Progenitor cell of endocrine pancreas (in vitro differentiated cells): ENCODE data around the gene VWC2. TPM values are rescaled to one million over a fixed set of nuclear protein-coding genes. Genes with fewer than 3 reads are reported as not detected.

Experiments
- DNase-seq: peaks from one replicate; pipeline ENCODE4 v3.0.0; 2021; ENCODE audit warnings: low spot score; ENCODE audit not compliant: unreplicated experiment
- H3K27ac Mint-ChIP-seq: 2 replicates; pipeline ENCODE4 v1.8.0; 2021; ENCODE audit warnings: mild to moderate bottlenecking, moderate library complexity, mixed read lengths
- H3K27me3 Mint-ChIP-seq: 2 replicates; pipeline ENCODE4 v1.8.0; 2021; ENCODE audit warnings: mixed read lengths
- H3K36me3 Mint-ChIP-seq: 2 replicates; pipeline ENCODE4 v1.8.0; 2022; ENCODE audit warnings: mixed read lengths; ENCODE audit not compliant: insufficient read depth
- H3K4me1 Mint-ChIP-seq: 2 replicates; pipeline ENCODE4 v1.8.0; 2021; ENCODE audit warnings: low read depth, mixed read lengths
- H3K4me3 Mint-ChIP-seq: 2 replicates; pipeline ENCODE4 v1.8.0; 2021; ENCODE audit warnings: low read depth, mild to moderate bottlenecking, moderate library complexity, mixed read lengths
- H3K9me3 Mint-ChIP-seq: 2 replicates; pipeline ENCODE4 v1.8.0; 2021; ENCODE audit warnings: low read depth, mixed read lengths
- CTCF ChIP-seq: fragments of 200-600 bp; sonication (generic); IDR thresholded peaks from one replicate; pipeline ENCODE4 v1.5.0; 2021; ENCODE audit warnings: antibody characterized with exemption, mild to moderate bottlenecking; ENCODE audit not compliant: unreplicated experiment
- total RNA-seq: library from RNA; stranded (reverse); gene quantifications from 2 replicates; pipeline ENCODE4 v1.2.1, GENCODE V29; 2021

The VWC2 gene
- total RNA-seq, 1 donor from 2014 or later: 0.02 TPM

- no peak for TF ChIP-seq CTCF
- no peaks in the 10 kb centered on the region for H3K36me3 Mint-ChIP-seq
- H3K4me1 Mint-ChIP-seq: no peaks in the 10 kb centered on the region
- H3K27ac Mint-ChIP-seq: no peak overlapping the region
- no peaks in the 10 kb centered on the region for H3K27me3 Mint-ChIP-seq
- DNase-seq: no peak
- H3K9me3 Mint-ChIP-seq: no peaks in the 10 kb centered on the region
- H3K4me3 Mint-ChIP-seq: no peak overlapping the region
These were observed 86.9 kb downstream of the VWC2 start for GRCh38 chr7:49860293-49860692.

- H3K4me1 Mint-ChIP-seq: peaks cover 11% of the 10 kb centered on the region
- no peaks in the 10 kb centered on the region for H3K9me3 Mint-ChIP-seq
- DNase-seq: no peak
- H3K27ac Mint-ChIP-seq: no peak overlapping the region
- no peak for TF ChIP-seq CTCF
- no peaks in the 10 kb centered on the region for H3K36me3 Mint-ChIP-seq
- H3K4me3 Mint-ChIP-seq: no peak overlapping the region
- no peaks in the 10 kb centered on the region for H3K27me3 Mint-ChIP-seq
These were observed 92.8 kb downstream of the VWC2 start for GRCh38 chr7:49866076-49866735.

DNA sequence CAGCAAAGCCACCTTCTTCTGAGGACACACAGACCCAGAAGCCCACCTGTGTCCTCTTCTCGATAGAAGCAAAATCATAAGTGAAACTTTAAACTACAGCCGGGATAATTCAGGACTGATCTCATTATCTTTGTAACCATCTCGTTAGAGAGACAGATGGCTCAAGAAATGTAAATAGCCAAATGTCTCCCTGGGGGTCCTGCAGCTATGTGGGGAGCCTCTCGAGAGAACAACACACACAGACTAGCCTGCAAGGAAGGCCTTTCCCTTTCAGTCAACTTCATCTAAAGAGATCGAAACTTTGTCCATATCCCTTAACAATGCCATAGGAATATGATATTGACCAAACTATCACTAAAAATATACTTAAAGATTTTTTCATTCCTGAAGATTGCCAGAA is 93.5 kb downstream of the VWC2 start:
- no peaks in the 10 kb centered on the region for H3K36me3 Mint-ChIP-seq
- DNase-seq: no peak
- H3K27me3 Mint-ChIP-seq: no peaks in the 10 kb centered on the region
- no peaks in the 10 kb centered on the region for H3K9me3 Mint-ChIP-seq
- H3K27ac Mint-ChIP-seq: no peak overlapping the region
- H3K4me1 Mint-ChIP-seq: peaks cover 11% of the 10 kb centered on the region
- no peak overlapping the region for H3K4me3 Mint-ChIP-seq
- TF ChIP-seq CTCF: no peak

- DNase-seq: no peak
- no peak for TF ChIP-seq CTCF
- no peaks in the 10 kb centered on the region for H3K9me3 Mint-ChIP-seq
- no peak overlapping the region for H3K4me3 Mint-ChIP-seq
- H3K27ac Mint-ChIP-seq: no peak overlapping the region
- H3K4me1 Mint-ChIP-seq: no peaks in the 10 kb centered on the region
- H3K27me3 Mint-ChIP-seq: no peaks in the 10 kb centered on the region
- H3K36me3 Mint-ChIP-seq: no peaks in the 10 kb centered on the region
These were observed 100.0 kb downstream of the VWC2 start for GRCh38 chr7:49873420-49873819.

DNA sequence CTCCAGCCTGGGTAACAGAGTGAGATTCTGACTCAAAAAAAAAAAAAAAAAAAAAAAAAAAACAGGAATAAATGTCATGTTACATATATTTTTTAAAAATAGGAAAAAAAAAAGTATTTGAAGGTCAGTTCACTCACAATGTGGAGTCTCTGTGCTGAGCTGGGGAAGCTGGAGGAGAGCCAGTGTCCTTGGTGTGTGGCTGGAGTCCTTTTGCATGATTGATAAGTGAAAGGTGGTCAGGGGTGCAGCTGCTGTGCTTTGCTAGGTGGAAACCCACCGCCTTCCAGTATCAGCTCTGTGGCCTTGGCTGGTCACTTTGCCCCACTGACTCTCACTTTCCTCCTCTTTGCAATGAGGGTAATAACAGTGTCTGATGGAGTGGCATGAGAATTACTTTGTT is 101.9 kb downstream of the VWC2 start:
- TF ChIP-seq CTCF: no peak
- H3K4me3 Mint-ChIP-seq: no peak overlapping the region
- H3K4me1 Mint-ChIP-seq: no peaks in the 10 kb centered on the region
- no peaks in the 10 kb centered on the region for H3K36me3 Mint-ChIP-seq
- H3K27ac Mint-ChIP-seq: no peak overlapping the region
- no peaks in the 10 kb centered on the region for H3K27me3 Mint-ChIP-seq
- DNase-seq: no peak
- no peaks in the 10 kb centered on the region for H3K9me3 Mint-ChIP-seq
